Choroid plexus epithelial cell (primary cell): ENCODE measurements around the gene RAD9A.

Experiments used
- DNase-seq: peaks from one replicate; pipeline ENCODE4 v3.0.0-alpha.2; 2010; ENCODE audit warnings: low read depth
- H3K4me3 ChIP-seq: 2 replicates; pipeline ENCODE4 v1.5.1; 2011; ENCODE audit warnings: low read depth, mild to moderate bottlenecking, control low read depth, low read length, moderate library complexity
- TF ChIP-seq, protein P1 (sequence below): conservative IDR thresholded peaks from 2 replicates; pipeline ENCODE4 v1.5.1; 2011; ENCODE audit warnings: low read depth, mild to moderate bottlenecking, control low read depth, inconsistent platforms, low read length, moderate library complexity

The RAD9A gene

DNA sequence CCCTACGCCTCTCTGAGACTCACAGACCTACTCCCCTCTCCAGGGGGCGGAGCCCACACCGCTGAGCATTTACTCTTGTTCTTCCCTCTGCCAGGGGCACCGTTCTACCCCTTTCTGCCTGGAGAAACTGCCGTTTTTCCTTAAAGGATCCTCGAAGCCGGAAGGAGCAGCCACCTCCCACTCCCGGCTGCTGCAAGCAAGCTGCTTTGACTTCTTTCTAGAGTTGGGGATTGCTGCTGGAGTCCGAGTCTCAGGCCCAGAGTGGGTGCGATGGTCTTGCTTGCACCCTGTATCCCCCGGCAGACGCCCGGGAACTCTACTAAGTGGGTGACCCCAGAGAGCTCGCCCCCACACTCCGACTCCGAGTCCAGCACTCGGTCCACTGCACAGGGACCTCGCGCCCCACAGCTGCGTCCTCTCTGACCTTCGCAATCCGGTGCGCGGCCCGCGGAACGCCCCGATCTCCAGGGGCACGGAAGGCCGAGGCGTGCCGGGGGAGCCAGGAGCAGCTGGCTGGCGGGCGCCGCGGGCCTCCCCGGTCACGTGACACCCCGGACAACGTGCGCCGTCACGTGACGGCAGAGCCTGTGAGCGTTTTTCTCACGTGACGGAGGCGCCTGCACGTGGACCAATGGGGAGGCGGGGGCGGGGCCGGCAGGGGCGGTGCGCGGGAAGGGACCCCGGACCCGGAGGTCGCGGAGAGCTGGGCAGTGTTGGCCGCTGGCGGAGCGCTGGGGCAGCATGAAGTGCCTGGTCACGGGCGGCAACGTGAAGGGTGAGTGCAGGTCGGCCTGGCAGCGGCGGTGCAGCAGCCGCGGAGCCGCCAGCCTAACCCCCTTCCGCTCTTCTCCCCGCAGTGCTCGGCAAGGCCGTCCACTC is at the start of gene RAD9A:
Gene RAD9A (plus strand): TSS at position 683 of the 879 bp plus-strand sequence. CDS start 59 bp downstream, at position 742.
- TF ChIP-seq, protein P1, sequence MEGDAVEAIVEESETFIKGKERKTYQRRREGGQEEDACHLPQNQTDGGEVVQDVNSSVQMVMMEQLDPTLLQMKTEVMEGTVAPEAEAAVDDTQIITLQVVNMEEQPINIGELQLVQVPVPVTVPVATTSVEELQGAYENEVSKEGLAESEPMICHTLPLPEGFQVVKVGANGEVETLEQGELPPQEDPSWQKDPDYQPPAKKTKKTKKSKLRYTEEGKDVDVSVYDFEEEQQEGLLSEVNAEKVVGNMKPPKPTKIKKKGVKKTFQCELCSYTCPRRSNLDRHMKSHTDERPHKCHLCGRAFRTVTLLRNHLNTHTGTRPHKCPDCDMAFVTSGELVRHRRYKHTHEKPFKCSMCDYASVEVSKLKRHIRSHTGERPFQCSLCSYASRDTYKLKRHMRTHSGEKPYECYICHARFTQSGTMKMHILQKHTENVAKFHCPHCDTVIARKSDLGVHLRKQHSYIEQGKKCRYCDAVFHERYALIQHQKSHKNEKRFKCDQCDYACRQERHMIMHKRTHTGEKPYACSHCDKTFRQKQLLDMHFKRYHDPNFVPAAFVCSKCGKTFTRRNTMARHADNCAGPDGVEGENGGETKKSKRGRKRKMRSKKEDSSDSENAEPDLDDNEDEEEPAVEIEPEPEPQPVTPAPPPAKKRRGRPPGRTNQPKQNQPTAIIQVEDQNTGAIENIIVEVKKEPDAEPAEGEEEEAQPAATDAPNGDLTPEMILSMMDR = peak; percentile 1
- peak within 1 kb of the TSS; percentile 93 for H3K4me3 ChIP-seq
- DNase-seq = peak; percentile 94

DNA sequence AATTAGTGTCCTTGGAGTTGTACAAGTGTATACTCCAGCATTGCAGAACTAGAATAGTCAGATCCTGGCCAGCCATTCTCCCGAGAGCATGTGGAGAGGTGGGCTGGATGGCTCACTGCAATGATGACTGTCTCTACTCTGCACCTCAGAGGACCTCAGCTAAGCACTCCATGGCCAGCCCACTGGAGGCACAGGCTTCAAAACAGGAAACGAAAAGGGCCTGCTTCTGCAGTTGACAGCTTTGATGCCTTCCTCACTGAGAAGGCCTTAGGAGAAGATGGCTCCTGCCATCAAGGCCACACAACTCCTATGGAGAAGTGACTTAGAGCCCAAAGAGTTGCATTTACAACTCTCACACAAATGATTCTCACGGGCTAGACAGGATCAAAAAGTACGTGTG is 47.5 kb upstream of the RAD9A start:
- TF ChIP-seq, protein P1 = no peak
- no peak for DNase-seq
- H3K4me3 ChIP-seq = no peak overlapping the region

DNA sequence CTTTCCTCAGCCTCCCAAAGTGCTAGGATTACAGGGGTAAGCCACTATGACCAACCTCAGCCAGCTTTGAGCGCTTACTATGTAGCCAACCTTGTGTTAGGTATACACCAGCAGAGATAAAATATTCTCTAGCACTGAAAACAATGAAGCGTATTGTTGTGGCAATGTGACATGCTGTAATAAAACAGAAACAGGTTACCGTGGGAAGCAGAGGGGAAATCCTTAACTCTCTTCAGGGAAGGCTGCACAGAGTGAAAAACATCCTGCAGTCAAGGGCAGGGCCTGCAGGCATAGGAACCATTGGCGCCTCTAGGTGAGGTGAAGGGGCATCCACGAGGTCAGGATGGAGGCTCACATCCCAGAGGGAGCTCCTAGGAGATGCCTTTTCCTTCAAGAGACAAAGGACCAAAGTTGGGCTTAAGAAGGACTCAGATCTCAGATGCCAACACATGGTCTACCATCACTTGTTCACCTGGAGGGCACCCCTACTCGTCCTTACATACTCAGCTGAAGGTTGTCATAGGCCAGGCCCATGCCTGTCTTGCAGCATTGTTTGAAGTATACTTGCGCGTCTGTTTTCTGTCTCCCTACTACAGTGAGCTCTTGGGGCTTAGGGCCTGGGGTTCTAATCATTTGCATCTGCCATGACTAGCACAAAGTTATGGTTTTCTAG is 46.4 kb upstream of the RAD9A start:
- DNase-seq = no peak
- H3K4me3 ChIP-seq = no peak overlapping the region
- TF ChIP-seq, protein P1 = no peak

DNA sequence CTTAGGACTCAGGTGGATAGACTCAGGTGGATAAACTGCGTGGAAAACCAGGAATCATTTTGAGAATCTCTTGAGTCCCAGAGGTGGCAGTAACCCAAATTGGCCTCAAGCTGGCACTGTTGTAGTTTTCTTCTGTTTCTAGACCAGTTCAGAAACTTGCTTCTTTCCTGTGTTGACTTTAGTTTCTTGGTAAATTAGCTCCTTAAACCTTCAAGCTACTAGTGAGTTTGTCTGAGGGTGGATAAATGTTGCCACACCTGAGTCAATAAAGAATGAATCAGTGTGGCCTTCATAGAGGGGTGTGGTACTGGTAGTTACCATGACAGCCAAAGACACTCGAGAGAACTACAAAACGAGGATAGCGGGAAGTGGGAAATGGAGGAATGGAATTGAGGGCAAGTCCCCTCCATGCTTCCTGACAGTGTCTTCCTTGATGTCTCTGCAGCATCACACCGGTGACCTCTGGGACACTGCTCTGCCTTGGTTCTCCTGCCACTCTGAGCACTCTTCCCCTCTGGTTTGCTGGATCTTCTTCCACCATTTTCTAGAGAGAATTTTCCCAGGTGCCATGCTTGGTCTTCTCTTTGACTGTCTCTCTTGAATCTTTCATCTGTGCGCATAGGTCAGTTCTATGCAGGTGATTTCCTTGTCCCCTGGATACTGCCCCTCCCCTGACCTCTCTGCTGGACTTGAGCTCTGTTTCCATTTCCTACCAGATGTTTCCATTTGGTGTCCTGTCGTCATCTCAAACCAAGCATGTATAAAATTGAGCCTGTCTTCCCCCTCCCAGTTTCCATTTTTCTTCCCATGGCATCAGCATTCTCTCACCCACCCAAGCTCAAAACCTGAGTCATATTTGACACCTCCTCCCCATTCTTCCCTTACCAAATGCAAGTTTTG is 45.6 kb upstream of the RAD9A start:
- TF ChIP-seq, protein P1 = peak; percentile 88
- peak; percentile 74 for DNase-seq

DNA sequence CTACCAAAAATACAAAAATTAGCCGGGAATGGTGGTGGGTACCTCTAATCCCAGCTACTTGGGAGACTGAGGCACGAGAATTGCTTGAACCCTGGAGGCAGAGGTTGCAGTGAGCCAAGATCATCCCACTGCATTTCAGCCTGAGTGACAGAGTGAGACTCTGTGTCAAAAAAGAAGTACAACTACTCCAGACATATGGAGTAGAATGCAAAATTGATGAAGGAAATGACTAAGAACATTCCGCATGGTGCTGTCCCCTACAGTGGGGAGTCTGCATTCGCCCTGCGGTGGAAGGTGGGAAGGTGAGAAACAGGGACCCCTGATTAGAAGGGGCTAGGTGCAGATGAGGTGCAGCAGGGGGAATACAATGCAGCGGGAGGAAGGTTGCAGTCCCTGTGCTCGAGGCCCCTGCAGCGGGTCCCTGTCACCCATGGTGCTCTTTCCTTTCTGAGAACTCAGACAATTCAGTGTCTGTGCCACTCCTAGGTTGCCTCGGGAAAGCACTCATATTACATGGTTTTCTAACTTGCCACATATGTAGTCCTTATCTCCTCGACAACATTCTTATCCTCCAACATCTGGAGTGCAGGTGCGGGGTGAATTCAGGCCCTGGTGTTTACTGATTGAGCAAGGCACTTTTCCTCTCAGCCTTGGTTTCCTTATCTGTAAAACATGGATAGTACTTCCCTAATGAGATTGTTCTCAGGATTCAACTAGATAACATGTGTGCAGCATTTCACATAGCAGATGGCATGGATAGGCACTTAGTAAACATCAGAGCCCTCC is 43.6 kb upstream of the RAD9A start:
- peak; percentile 76 for DNase-seq
- TF ChIP-seq, protein P1 = no peak
- H3K4me3 ChIP-seq = no peak overlapping the region

More for the DNA sequence above, 45.6 kb upstream of the RAD9A start:
- H3K4me3 ChIP-seq = no peak overlapping the region

DNA sequence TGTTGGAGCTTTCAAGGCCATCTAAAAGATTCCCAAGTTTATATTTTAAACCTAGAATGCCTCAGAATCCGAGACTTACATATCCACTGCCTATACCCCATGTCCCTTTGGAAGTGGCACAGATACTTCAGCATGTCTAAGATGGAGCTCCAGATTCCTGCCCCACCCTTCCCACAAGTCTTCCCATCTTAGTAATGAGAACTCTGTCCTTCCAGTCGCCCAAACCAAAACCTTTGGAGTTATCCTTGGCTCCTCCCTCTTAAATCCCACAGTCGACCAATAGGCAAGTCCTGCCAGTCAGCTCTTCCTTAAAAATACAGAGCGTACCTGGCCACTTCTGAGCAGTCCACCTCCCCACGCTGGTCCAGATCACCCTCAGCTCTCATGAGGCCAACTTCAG is 42.8 kb upstream of the RAD9A start:
- H3K4me3 ChIP-seq = no peak overlapping the region
- DNase-seq = no peak
- TF ChIP-seq, protein P1 = no peak
